Smooth muscle cell (in vitro differentiated cells): Measurements from ENCODE around the gene RAP1A. TPM values are rescaled to one million over a fixed set of nuclear protein-coding genes. Genes with fewer than 3 reads are reported as not detected.

Experiments used
- DNase-seq: peaks from one replicate; lab custom pipeline; 2025; ENCODE audit not compliant: unreplicated experiment; lab: John Stamatoyannopoulos, UW
- H2AFZ ChIP-seq: fragments of 200-600 bp; sonication (generic); 2 replicates; pipeline ENCODE4 v1.6.0; 2016; ENCODE audit warnings: antibody characterized with exemption, low read depth, mild to moderate bottlenecking
- H3F3A ChIP-seq: fragments of 200-600 bp; sonication (generic); 2 replicates; pipeline ENCODE4 v1.6.0; 2017; ENCODE audit warnings: antibody characterized with exemption, low read depth
- H3K27ac ChIP-seq: fragments of 200-600 bp; sonication (generic); 2 replicates; pipeline ENCODE4 v1.5.1; 2016; ENCODE audit warnings: low read depth, mild to moderate bottlenecking
- H3K27me3 ChIP-seq: fragments of 200-600 bp; sonication (generic); 2 replicates; pipeline ENCODE4 v1.6.1; 2016; ENCODE audit warnings: low read depth, mild to moderate bottlenecking
- H3K36me3 ChIP-seq: fragments of 200-600 bp; sonication (generic); 2 replicates; pipeline ENCODE4 v1.5.1; 2016; ENCODE audit warnings: low read depth
- H3K4me1 ChIP-seq: fragments of 200-600 bp; sonication (generic); 2 replicates; pipeline ENCODE4 v1.5.1; 2016; ENCODE audit warnings: low read depth
- H3K4me2 ChIP-seq: fragments of 200-600 bp; sonication (generic); 2 replicates; pipeline ENCODE4 v1.6.0; 2016; ENCODE audit warnings: mild to moderate bottlenecking
- H3K4me3 ChIP-seq: fragments of 200-600 bp; sonication (generic); 2 replicates; pipeline ENCODE4 v1.5.1; 2016; ENCODE audit warnings: mild to moderate bottlenecking
- H3K79me2 ChIP-seq: fragments of 200-600 bp; sonication (generic); 2 replicates; pipeline ENCODE4 v1.6.0; 2016; ENCODE audit warnings: low read depth, mild to moderate bottlenecking
- H3K9ac ChIP-seq: fragments of 200-600 bp; sonication (generic); 2 replicates; pipeline ENCODE4 v1.6.0; 2016; ENCODE audit warnings: low read depth
- H3K9me3 ChIP-seq: fragments of 200-600 bp; sonication (generic); replicated peaks from 2 replicates; pipeline ENCODE4 v1.5.1; 2016; ENCODE audit warnings: low read depth
- H4K20me1 ChIP-seq: fragments of 200-600 bp; sonication (generic); 2 replicates; pipeline ENCODE4 v1.6.0; 2016; ENCODE audit warnings: low read depth
- CTCF ChIP-seq: fragments of 200-600 bp; sonication (generic); IDR thresholded peaks from 2 replicates; pipeline ENCODE4 v1.5.1; 2017; ENCODE audit warnings: borderline replicate concordance, mild to moderate bottlenecking, antibody characterized with exemption; ENCODE audit not compliant: insufficient read depth, poor library complexity, severe bottlenecking
- WGBS: methylation state at CpG from one replicate; pipeline ENCODE4 v1.1.7; 2016; ENCODE audit warnings: low lambda C conversion rate; 5-methylcytosine and 5-hydroxymethylcytosine counted together
- polyA plus RNA-seq: library from polyadenylated mRNA; unstranded; fragments of >200 nt; fragmentation: Nextera tagmentation; extraction: Ambion mirVana; gene quantifications from 2 replicates; pipeline ENCODE4 v1.2.1, GENCODE V29; 2016
- total RNA-seq: library from RNA; depleted of rRNA; stranded (reverse); fragments of >200 nt; gene quantifications from 2 replicates; pipeline ENCODE4 v1.2.3, GENCODE V29; 2014

Gene RAP1A
- total and polyA plus RNA-seq, 2 experiments from 2014 or later, result 36.8 to 64.9 TPM

DNA sequence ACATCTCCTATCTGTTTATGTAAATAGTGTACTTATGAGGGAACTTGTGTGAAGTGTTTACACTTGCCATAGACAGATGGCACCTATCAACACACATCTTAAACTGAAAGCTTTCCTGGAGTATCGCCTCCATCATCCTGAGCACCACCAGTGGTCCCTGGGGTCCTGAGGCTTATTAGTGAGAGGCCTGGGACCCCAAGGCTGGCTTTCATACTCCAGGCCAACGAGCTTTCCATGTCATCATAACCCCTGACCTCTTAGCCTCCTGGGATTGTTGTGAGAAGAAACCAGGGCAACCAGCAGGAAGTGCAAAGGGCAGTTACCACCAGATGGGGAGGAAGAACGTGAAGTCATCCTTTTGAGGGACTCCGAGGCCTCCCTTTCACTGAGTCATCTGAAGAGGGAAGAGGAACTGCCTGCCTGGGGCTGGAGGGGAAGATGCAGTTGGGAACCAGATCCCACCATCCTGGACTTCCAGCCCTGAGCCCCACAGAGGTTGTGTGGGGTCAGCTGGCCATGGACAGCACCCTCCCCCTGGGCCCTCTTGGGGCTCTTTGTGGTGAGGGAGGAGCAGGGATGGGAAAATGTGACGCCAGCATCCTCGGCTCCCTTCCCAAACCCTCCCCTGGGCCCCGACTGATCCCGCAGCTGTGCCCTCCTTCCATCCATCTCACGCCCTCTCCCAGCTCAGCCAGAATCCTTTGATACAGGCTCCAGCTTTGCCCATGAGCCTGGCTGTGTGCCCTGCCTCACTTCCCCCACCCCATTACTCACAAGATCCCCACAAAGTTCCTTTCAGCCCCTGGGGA, 113.8 kb downstream of the RAP1A start:
- peaks cover 9% of the 10 kb centered on the region for H3F3A ChIP-seq
- no peaks in the 10 kb centered on the region for H3K27me3 ChIP-seq
- no peaks in the 10 kb centered on the region for H3K36me3 ChIP-seq
- H2AFZ ChIP-seq, result no peak overlapping the region
- H4K20me1 ChIP-seq, result peaks cover 26% of the 10 kb centered on the region
- no peak overlapping the region for H3K9ac ChIP-seq
- H3K9me3 ChIP-seq, result no peaks in the 10 kb centered on the region
- H3K4me2 ChIP-seq, result no peak overlapping the region
- no peak for TF ChIP-seq CTCF
- peaks cover 24% of the 10 kb centered on the region for H3K4me1 ChIP-seq
- H3K4me3 ChIP-seq, result no peak overlapping the region
- H3K79me2 ChIP-seq, result no peaks in the 10 kb centered on the region
- WGBS, result 80% methylated on average over 9 of the region's 9 CpGs
- no peak overlapping the region for H3K27ac ChIP-seq
- DNase-seq, result no peak

DNA sequence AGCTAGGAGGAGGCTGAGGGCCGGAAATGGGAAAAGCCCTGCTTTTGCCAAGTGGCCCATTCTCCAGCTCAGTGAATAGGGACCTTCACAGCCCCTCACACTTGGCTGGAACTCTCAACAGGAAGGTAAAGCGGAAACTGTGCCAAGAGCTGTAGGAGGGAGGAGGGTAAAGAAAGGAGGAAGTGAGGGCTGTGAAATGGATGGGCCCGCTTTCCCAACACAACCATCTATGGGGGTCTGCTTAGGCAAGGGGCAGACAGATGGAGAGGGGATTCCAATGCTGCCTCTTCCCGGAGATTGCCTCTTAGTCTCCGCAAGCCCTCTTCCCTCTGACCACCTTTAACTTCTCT, 114.4 kb downstream of the RAP1A start:
- no peak overlapping the region for H2AFZ ChIP-seq
- H4K20me1 ChIP-seq, result peaks cover 26% of the 10 kb centered on the region
- H3K4me3 ChIP-seq, result no peak overlapping the region
- no peak for DNase-seq
- H3K9ac ChIP-seq, result no peak overlapping the region
- no peaks in the 10 kb centered on the region for H3K27me3 ChIP-seq
- no peak overlapping the region for H3K4me2 ChIP-seq
- no peaks in the 10 kb centered on the region for H3K36me3 ChIP-seq
- no peaks in the 10 kb centered on the region for H3K79me2 ChIP-seq
- H3K9me3 ChIP-seq, result no peaks in the 10 kb centered on the region
- no peak for TF ChIP-seq CTCF
- peaks cover 26% of the 10 kb centered on the region for H3K4me1 ChIP-seq
- 94% methylated on average over 5 of the region's 5 CpGs for WGBS
- peaks cover 9% of the 10 kb centered on the region for H3F3A ChIP-seq
- no peak overlapping the region for H3K27ac ChIP-seq

GRCh38 chr1:111734426-111734825, 114.8 kb downstream of the RAP1A start:
- Histone ChIP-seq H3K4me3 (no peak overlapping the region), H3K4me2 (no peak overlapping the region), H3K27ac (no peak overlapping the region), H2AFZ (no peak overlapping the region), H3F3A (peaks cover 9% of the 10 kb centered on the region), H3K4me1 (peaks cover 26% of the 10 kb centered on the region), H3K79me2 (no peaks in the 10 kb centered on the region), H3K9me3 (no peaks in the 10 kb centered on the region), H3K36me3 (no peaks in the 10 kb centered on the region), H3K27me3 (no peaks in the 10 kb centered on the region), H4K20me1 (peaks cover 26% of the 10 kb centered on the region), H3K9ac (no peak overlapping the region)
- DNase-seq, result no peak
- TF ChIP-seq CTCF, result no peak
- WGBS, result 92% methylated on average over 3 of the region's 3 CpGs

DNA sequence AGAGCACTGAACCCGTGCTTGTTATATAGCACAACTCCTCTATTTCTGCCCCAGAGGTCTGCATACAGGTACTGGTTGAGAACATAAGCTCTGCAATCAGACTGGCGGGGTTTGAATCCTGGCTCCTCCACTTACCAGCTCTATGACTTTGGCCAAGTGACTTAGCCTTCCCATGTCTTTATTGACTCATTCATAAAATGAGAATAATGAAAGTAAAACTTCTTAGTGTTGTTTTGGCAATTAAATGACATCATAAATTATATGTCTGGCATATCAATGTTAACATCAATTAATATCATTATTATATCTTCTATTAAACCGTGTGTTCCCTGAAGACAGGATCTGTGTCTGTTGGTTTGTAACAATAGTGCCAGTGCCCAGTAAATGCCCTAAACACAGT, 115.3 kb downstream of the RAP1A start:
- H4K20me1 ChIP-seq, result peaks cover 26% of the 10 kb centered on the region
- H3K36me3 ChIP-seq, result no peaks in the 10 kb centered on the region
- H3K9me3 ChIP-seq, result no peaks in the 10 kb centered on the region
- peaks cover 9% of the 10 kb centered on the region for H3F3A ChIP-seq
- no peak overlapping the region for H3K9ac ChIP-seq
- H2AFZ ChIP-seq, result no peak overlapping the region
- no peak for DNase-seq
- H3K4me3 ChIP-seq, result no peak overlapping the region
- H3K27me3 ChIP-seq, result no peaks in the 10 kb centered on the region
- H3K4me1 ChIP-seq, result peaks cover 26% of the 10 kb centered on the region
- H3K4me2 ChIP-seq, result no peak overlapping the region
- TF ChIP-seq CTCF, result no peak
- whole genome bisulfite sequencing, result 96% methylated on average over 3 of the region's 3 CpGs
- no peaks in the 10 kb centered on the region for H3K79me2 ChIP-seq
- no peak overlapping the region for H3K27ac ChIP-seq
